HG02981 (cell line): ENCODE data around the gene KANSL1.
"Not testable (repeated sequence)": the region's sequence is repeated elsewhere in the genome, so short reads cannot be mapped to it uniquely, and the experiment has no call there.

Experiments
- ATAC-seq: cut with Tn5 transposase; IDR thresholded peaks from one replicate; pipeline ENCODE4 v1.9.1; 2021; ENCODE audit warnings: mild to moderate bottlenecking, moderate library complexity; ENCODE audit not compliant: unreplicated experiment

Gene KANSL1

DNA sequence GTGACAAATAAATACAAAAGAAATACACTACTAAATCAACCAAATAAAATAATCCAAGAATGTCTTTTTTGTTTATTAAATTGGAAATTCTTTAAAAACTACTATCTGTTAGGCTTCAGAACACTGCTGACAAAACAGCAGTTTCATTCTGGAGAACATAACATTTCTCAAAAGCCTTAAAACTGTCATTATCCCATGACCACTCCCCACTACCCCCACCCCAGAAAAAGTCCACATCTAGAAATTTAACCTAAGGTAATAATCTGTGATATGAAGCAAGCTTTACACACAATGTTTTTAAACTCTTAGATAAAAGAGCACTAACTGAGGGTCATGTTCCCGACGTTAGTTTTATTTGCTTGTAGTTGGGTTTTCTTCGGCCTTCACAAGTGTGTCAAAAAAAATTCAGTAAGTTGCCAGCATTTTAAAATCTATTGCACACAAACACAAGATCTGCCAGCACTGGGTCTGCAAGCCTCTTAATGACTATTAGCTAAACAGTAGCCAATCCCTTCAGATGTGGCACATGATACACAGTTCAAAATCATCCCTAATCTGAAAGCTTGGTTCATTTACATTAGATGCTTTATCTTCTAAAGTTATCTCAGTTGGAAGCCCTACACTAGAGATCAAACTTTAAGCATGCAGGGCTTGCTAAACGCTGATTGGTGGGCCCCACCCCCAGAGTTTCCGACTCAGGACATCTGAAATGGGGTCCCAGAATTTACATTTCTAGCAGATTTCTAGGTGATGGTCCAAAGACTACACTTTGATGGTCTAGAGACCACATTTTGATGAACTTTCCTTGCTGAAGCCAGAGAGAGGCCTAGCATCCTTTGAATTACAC lies 75.2 kb downstream of the KANSL1 start:
- ATAC-seq = no peak

GRCh38 chr17:46117117-46117516 lies 76.1 kb downstream of the KANSL1 start:
- no peak for ATAC-seq

DNA sequence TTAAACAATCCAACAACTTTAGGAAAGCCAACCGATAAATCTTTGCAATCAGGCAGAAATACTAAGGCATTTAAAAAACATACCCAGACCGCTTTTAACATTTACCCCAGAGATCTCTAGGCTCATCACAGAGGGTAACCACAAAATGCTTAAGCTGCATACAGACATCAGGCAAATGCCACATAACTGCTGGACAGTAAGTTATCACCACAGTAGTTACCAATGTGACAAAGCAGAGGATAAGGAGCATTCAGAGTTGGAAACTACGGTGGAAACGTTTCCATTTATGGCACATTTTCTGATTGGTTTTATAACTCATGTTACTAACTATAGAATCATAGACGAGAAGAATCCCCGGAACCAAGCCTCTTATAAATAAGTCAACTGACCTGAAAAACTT lies 77.5 kb downstream of the KANSL1 start:
- no peak for ATAC-seq

DNA sequence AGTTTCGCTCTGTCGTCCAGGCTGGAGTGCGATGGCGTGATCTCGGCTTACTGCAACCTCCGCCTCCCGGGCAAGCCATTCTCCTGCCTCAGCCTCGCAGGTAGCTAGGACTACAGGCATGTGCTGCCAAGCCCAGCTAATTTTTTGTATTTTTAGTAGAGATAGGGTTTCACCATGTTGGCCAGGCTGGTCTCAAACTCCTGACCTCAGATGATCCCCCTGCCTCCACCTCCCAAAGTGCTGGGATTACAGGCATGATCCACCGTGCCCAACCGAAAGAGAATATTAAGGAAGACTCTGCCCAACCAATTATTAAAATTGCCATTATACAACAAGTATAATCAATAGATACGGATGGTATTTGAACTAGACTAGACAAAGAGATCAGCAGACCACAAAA lies 82.0 kb downstream of the KANSL1 start:
- ATAC-seq = not testable (repeated sequence)

DNA sequence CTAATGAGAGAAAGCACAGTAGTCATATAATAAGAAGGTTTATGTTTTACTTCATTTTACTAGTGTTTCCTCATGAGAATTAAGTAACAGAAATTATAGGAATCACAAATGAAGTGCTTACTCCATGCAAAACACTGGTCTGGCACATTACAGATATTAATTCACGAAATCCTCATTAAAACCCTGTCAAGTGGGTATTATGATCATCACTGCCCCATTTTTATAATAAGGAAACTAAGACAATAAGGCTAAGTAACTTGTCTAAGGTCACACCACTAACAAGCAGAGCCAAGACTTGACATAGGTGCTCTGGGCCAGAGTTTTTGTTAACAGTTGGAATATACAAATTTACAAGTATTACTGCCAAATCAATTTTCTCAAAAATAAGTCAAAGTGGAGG lies 83.0 kb downstream of the KANSL1 start:
- no peak for ATAC-seq

DNA sequence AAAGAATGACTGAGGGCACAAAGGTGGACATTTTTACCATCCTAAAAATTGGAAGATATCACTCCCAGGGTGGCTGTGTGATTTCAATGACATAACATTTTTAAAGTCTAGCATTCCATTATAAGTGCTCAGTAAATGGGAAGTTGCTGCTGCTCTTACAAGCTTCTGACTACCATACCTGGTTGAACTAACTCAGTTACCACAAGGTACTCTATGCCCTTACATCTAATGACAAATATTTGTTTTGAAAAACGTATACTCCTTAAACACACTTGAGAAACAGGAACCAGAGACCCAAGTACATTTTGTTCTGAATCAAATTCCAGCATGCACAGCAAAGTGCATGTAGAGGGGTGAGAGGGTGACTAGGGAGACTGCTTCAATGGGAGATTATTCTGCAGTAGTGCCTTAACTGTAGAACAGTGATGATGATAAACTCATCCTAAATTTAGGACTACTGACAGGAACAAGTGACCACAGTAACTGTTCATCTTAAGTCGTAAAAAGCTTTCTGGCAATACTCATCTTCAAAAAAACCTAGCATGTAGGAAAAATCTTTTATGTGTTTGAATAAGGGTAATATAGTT lies 83.5 kb downstream of the KANSL1 start:
- no peak for ATAC-seq

DNA sequence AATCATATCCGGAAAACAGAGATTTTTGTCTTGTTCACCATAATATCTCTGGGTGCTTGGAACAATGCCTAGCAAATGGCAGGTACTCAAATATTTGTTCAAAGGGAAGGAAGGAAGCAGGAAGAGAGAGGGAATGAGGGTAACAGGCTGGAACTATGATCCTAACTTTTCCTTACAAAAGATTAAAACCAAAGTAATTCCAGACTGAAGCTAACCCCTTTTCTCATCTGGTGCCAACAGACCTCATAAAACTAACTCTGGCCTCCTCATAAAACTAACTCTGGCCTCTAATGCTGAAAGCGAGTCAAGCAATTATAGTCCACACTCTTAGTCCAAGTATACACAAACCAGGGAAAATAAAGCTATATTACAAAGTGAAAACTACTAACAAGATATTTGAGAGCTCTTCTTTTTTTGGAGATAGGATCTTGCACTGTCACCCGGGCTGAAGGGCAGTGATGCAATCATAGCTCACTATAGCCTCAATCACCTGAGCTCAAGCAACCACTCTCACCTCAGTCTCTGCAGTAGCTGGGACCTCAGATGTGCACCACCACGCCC lies 84.6 kb downstream of the KANSL1 start:
- no peak for ATAC-seq

GRCh38 chr17:46108120-46108519 lies 85.1 kb downstream of the KANSL1 start:
- no peak for ATAC-seq

DNA sequence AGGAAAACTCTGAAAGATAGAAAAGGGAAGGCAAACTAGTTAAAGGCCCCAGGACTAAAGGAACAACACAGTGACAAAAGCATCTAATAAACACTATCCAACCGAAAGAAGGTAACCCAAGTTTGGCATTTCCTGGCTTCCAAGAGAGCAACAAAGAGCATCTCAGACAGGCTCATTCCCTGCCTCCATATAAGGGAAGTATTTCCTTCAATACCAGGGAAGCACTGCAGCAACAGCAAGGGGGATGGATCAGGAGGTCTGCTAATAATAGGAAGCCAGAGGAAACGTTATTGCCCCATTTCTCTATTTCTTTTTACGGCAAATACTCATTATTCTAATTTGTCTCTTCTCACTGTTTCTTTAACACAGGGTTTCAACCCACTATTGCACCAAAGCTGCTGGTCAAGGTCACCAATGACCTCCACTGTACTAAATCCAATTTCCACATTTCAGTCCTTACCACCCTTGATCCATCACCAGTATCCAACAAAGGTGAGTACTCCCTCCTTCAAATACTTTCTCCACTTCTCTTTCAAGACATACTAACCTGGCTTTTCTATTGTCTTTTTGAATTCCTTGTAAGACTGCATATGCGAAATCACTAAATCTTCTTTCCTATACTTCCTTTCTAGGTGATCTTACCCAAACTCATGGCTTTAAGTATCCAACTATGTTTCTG lies 86.1 kb downstream of the KANSL1 start:
- ATAC-seq = no peak

DNA sequence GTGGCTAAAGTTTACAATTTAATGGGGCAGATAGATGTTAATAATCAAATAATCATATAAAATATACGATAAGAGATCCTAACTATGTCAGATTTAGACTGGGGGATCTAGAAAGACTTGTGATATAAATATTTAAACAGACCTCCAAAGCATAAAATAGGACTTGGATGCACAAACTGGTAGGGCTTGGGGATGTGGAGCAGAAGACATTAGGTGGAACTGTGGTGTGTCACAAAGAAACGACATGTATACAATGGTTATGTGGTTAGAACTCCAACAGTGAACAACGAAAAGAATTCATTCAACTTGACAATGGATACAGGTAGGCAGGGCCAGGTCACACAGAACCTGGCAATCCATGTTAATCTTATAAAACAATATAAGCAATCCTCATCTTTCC lies 90.4 kb downstream of the KANSL1 start:
- not testable (repeated sequence) for ATAC-seq

- ATAC-seq = not testable (repeated sequence)
Measured at GRCh38 chr17:46101785-46102617, 91.2 kb downstream of the KANSL1 start.

GRCh38 chr17:46100590-46100989 lies 92.6 kb downstream of the KANSL1 start:
- ATAC-seq = no peak

- no peak for ATAC-seq
Measured at GRCh38 chr17:46099865-46100264, 93.4 kb downstream of the KANSL1 start.

- no peak for ATAC-seq
Measured at GRCh38 chr17:46097497-46097896, 95.7 kb downstream of the KANSL1 start.

DNA sequence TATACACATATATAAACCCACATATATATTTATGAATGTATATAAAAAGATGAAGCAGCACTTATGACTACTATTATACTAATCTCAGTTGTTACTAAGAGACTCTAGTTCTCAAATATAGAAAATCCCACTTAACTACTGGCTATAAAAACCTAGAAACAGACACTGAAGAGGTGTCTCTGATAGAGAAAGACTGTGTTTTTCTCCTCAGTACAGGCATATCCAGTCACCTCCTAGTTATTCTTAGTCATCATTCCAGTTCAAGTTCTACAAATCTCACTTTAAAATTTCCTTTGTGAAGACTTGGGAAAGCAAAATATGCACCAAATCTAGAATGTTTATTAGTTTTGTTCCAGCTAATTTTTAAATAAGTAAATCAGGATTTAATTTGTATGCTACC lies 100.2 kb downstream of the KANSL1 start:
- ATAC-seq = no peak

GRCh38 chr17:46090871-46091270 lies 102.4 kb downstream of the KANSL1 start:
- no peak for ATAC-seq

GRCh38 chr17:46089389-46089965 lies 103.8 kb downstream of the KANSL1 start:
- ATAC-seq = no peak

DNA sequence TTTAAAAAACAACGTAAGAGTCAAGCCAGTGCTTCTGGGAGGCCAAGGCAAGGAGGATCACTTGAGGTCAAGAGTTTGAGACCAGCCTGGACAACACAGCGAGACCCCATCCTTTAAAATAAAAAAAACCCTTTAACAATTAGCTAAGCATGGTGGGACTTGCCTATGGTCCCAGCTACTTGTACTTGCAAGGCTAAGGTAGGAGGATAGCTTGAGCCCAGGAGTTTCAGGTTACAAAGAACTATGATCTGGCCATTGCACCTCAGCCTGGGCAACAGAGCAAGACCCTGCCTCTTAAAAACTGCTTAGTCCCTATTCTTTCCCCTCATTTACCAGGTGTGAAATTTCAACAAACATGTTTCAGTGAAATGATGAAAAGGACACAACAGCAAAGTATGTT lies 104.6 kb downstream of the KANSL1 start:
- ATAC-seq = no peak

- not testable (repeated sequence) for ATAC-seq
Measured at GRCh38 chr17:46087871-46088270, 105.4 kb downstream of the KANSL1 start.

DNA sequence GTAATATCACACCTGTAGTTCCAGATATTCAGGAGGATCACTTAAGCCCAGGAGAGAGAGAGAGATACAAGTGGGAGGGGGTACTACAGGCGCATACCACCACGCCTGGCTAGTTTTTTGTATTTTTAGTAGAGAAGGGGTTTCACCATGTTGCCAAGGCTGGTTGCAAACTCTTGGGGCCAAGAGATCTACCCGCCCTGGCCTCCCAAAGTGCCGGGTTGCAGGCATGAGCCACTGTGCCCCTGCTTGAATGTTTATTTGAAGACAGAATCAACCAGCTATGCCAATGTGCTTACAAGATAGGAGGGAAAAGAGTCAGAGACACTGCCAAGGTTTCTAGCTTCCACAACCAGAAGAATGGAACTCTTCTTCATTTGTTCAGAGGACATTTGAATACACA lies 106.4 kb downstream of the KANSL1 start:
- no peak for ATAC-seq
